Liver (tissue), 3 donors: ENCODE results near the gene MARCKS.

ENCODE experiments used
- EGR1 ChIP-seq, 2 donors: IDR thresholded peaks; 2 replicates each; pipeline ENCODE4 v1.6.1; 2016 to 2018; ENCODE audit warnings: antibody characterized with exemption in 2 of 2, low read depth in 2 of 2
- FOXA1 ChIP-seq: IDR thresholded peaks from 2 replicates; pipeline ENCODE4 v1.6.1; 2016; ENCODE audit warnings: antibody characterized with exemption
- GABPA ChIP-seq, 2 donors: IDR thresholded peaks in 1 of 2; conservative IDR thresholded peaks in 1 of 2; 2 replicates each; pipeline ENCODE4 v1.6.1; 2016; ENCODE audit warnings: antibody characterized with exemption in 2 of 2, mild to moderate bottlenecking in 1 of 2, moderate library complexity in 1 of 2
- JUND ChIP-seq, 2 donors: IDR thresholded peaks; 2 replicates each; pipeline ENCODE4 v1.6.1; 2016; ENCODE audit warnings: antibody characterized with exemption in 2 of 2
- NR2F2 ChIP-seq: IDR thresholded peaks from 2 replicates; pipeline ENCODE4 v1.6.1; 2016; ENCODE audit warnings: antibody characterized with exemption
- RXRA ChIP-seq, 2 donors: IDR thresholded peaks; 2 replicates each; pipeline ENCODE4 v1.6.1; 2017 to 2018; ENCODE audit warnings: antibody characterized with exemption in 2 of 2, mild to moderate bottlenecking in 1 of 2
- TAF1 ChIP-seq: conservative IDR thresholded peaks from 2 replicates; pipeline ENCODE4 v1.6.1; 2016; ENCODE audit warnings: antibody characterized with exemption, mild to moderate bottlenecking
- YY1 ChIP-seq: IDR thresholded peaks from 2 replicates; pipeline ENCODE4 v1.6.1; 2016; ENCODE audit warnings: antibody characterized with exemption, mild to moderate bottlenecking
- TF ChIP-seq, protein P1 (sequence below): IDR thresholded peaks from 2 replicates; pipeline ENCODE4 v1.6.1; 2016; ENCODE audit warnings: antibody characterized with exemption
- TF ChIP-seq, protein P2 (sequence below): fragments of 150-350 bp; IDR thresholded peaks from 2 replicates; pipeline ENCODE4 v1.5.1; 2017; ENCODE audit warnings: improper control_type of control experiment, low read depth, low read length; ENCODE audit not compliant: missing input control
- TF ChIP-seq, protein P3 (sequence below): IDR thresholded peaks from 2 replicates; pipeline ENCODE4 v1.6.1; 2016; ENCODE audit warnings: antibody characterized with exemption, mild to moderate bottlenecking
- TF ChIP-seq, protein P4 (sequence below): IDR thresholded peaks from 2 replicates; pipeline ENCODE4 v1.6.1; 2016; ENCODE audit warnings: antibody characterized with exemption
- donor health status: healthy.
- donor health status: healthy.

DNA sequence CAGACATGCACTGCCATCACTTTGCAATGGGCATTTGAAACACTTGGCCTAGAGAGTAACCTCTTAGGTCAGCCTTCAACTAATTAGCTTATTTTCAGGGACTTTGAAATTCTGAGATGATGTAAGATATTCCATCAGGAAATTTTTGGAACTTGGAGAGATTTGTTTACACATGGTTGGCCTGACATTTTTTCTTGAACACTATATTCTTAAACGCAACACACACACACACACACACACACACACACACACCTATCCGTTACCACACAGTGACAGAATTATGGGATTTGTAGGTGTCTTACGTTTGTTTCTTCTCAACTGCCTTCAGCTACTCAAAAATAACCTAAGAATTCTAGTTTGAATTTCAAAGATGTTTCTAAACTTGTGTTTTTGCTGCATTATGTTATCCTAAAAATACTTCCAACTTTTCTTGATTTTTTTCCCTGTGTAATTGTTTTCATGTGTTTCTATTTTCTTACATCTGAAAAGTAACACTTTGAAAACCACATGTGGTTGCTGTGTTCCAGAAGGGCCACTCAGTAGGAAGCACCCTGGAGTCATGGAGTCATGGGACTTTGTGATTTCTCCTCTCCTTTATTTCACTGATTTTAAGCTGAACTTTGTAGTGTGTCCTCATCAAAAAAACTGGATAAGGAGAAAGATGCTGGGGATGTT is 31.9 kb downstream of the MARCKS start:
- TF ChIP-seq, protein P1, sequence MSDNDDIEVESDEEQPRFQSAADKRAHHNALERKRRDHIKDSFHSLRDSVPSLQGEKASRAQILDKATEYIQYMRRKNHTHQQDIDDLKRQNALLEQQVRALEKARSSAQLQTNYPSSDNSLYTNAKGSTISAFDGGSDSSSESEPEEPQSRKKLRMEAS, result no peak
- TF ChIP-seq, protein P2, sequence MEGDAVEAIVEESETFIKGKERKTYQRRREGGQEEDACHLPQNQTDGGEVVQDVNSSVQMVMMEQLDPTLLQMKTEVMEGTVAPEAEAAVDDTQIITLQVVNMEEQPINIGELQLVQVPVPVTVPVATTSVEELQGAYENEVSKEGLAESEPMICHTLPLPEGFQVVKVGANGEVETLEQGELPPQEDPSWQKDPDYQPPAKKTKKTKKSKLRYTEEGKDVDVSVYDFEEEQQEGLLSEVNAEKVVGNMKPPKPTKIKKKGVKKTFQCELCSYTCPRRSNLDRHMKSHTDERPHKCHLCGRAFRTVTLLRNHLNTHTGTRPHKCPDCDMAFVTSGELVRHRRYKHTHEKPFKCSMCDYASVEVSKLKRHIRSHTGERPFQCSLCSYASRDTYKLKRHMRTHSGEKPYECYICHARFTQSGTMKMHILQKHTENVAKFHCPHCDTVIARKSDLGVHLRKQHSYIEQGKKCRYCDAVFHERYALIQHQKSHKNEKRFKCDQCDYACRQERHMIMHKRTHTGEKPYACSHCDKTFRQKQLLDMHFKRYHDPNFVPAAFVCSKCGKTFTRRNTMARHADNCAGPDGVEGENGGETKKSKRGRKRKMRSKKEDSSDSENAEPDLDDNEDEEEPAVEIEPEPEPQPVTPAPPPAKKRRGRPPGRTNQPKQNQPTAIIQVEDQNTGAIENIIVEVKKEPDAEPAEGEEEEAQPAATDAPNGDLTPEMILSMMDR, result no peak
- TF ChIP-seq NR2F2 (no peak), JUND (IDR thresholded peaks at IDR 0.05) (no peak), TAF1 (no peak), EGR1 (IDR thresholded peaks at IDR 0.05; ENCODE audit: low read depth in 2 of 2) (no peak), GABPA (IDR thresholded peaks at IDR 0.05 in 1 of 2, conservative IDR thresholded peaks at IDR 0.05 in 1 of 2) (no peak), YY1 (no peak), FOXA1 (no peak), RXRA (IDR thresholded peaks at IDR 0.05) (no peak)
- TF ChIP-seq, protein P3, sequence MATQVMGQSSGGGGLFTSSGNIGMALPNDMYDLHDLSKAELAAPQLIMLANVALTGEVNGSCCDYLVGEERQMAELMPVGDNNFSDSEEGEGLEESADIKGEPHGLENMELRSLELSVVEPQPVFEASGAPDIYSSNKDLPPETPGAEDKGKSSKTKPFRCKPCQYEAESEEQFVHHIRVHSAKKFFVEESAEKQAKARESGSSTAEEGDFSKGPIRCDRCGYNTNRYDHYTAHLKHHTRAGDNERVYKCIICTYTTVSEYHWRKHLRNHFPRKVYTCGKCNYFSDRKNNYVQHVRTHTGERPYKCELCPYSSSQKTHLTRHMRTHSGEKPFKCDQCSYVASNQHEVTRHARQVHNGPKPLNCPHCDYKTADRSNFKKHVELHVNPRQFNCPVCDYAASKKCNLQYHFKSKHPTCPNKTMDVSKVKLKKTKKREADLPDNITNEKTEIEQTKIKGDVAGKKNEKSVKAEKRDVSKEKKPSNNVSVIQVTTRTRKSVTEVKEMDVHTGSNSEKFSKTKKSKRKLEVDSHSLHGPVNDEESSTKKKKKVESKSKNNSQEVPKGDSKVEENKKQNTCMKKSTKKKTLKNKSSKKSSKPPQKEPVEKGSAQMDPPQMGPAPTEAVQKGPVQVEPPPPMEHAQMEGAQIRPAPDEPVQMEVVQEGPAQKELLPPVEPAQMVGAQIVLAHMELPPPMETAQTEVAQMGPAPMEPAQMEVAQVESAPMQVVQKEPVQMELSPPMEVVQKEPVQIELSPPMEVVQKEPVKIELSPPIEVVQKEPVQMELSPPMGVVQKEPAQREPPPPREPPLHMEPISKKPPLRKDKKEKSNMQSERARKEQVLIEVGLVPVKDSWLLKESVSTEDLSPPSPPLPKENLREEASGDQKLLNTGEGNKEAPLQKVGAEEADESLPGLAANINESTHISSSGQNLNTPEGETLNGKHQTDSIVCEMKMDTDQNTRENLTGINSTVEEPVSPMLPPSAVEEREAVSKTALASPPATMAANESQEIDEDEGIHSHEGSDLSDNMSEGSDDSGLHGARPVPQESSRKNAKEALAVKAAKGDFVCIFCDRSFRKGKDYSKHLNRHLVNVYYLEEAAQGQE, result no peak
- TF ChIP-seq, protein P4, sequence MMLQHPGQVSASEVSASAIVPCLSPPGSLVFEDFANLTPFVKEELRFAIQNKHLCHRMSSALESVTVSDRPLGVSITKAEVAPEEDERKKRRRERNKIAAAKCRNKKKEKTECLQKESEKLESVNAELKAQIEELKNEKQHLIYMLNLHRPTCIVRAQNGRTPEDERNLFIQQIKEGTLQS, result no peak
